HFF-Myc (cell line): Measurements from ENCODE around the gene IL1RAPL2.

Source experiments
- DNase-seq: peaks from one replicate; pipeline ENCODE4 v3.0.0-alpha.2; 2011; ENCODE audit warnings: low read depth; ENCODE audit errors: extremely low read depth
- H3K4me3 ChIP-seq: replicated peaks from 2 replicates; pipeline ENCODE4 v1.5.1; 2011; ENCODE audit warnings: low read depth, mild to moderate bottlenecking, control low read depth, low read length
- TF ChIP-seq, protein P1 (sequence below): IDR thresholded peaks from 2 replicates; pipeline ENCODE4 v1.5.1; 2012; ENCODE audit warnings: mild to moderate bottlenecking, low read depth, low read length, control low read depth; ENCODE audit errors: missing control alignments

The IL1RAPL2 gene

DNA sequence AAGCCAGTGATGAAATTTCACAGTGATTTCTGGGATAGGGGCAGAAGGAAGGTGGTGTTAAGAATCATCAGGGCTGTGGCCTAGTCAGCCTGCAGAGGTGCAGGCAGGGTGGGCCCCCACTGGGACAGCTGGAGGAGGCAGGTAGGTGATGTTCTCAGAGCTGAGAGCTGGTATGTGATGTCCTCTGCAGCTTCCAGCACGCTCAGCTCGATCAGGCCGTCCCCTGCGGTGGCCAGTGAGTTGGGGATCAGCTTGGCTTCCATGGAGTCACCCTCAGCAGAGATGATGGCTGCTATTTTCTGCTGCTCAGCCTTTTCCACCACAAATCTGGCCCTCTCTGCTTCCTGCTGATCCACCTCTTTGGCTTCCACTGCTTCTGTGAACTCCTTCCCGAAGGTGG lies 81.1 kb downstream of the IL1RAPL2 start:
- TF ChIP-seq, protein P1, sequence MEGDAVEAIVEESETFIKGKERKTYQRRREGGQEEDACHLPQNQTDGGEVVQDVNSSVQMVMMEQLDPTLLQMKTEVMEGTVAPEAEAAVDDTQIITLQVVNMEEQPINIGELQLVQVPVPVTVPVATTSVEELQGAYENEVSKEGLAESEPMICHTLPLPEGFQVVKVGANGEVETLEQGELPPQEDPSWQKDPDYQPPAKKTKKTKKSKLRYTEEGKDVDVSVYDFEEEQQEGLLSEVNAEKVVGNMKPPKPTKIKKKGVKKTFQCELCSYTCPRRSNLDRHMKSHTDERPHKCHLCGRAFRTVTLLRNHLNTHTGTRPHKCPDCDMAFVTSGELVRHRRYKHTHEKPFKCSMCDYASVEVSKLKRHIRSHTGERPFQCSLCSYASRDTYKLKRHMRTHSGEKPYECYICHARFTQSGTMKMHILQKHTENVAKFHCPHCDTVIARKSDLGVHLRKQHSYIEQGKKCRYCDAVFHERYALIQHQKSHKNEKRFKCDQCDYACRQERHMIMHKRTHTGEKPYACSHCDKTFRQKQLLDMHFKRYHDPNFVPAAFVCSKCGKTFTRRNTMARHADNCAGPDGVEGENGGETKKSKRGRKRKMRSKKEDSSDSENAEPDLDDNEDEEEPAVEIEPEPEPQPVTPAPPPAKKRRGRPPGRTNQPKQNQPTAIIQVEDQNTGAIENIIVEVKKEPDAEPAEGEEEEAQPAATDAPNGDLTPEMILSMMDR = no peak
- DNase-seq = no peak
- H3K4me3 ChIP-seq = no peak overlapping the region

DNA sequence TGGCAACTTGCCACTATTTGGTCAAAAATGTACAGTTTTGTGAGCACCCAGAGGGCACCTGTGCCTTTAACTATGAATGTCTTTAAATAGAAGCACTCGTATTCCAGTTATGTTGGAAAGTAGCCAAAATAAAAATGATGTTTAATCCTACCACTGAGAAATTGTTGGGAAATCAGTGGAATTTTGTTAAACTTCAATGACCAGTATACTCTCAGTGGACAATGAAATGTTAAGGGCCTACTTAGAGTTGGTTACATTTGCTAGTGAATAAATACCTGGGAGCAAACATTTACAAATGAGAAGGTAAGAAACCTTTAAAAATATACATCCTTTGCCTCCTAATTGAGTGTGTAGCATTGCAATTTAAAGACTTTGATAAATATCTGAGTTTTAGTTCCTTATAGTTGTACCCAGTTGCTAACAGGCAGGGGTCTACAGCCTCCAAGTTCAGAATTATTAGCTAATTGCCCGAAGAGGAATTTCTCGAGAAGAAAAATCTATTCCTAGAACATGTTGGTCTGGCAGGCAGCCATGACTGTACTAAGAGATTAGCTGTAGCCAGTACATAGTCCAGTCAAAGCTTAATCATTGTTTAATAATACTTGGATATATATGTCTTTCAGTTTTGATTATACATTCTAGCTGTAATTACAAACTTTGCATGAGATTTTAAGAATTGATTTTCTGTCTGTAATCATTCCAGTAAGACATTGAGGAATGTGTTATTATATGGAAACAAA lies 93.2 kb downstream of the IL1RAPL2 start:
- TF ChIP-seq, protein P1 = no peak
- no peak overlapping the region for H3K4me3 ChIP-seq
- DNase-seq = no peak

DNA sequence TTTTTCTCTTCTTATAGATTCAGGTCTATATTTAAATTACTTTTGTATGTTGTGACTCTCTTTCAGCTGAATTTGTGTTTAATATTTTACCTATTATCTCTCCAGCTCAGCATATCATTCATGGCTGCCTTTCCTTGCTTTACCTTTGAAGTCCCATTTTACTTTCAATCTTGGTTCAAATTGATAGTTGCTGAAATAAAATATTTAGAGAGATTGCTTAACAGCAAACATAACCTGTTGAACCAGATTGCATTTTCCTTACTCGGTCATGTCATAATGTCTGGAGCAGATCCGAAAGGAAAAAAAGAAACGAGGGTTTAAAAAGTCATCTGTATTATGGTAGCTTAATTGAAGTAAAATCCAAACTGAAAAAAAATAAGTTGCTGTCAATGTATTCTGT lies 94.1 kb downstream of the IL1RAPL2 start:
- H3K4me3 ChIP-seq = no peak overlapping the region
- no peak for DNase-seq
- TF ChIP-seq, protein P1 = no peak

DNA sequence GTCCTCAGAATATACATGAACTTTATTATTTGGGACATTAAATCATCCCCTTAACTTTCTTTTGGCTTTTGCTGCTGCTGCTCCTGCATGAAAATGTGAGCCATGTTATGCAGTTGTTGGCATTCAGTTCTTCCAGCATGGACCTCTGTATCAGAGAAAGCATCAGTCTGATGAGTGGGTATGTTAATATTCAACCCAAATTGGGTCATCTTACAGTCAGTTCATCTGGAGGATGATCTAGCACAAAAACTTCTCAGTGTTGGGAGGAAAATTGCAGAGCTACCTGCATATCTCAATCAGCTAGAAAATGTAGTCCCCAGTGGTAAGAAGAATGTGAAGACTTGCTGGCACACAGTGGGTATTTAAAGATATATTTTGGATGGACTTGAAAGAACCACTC lies 96.7 kb downstream of the IL1RAPL2 start:
- no peak overlapping the region for H3K4me3 ChIP-seq
- no peak for DNase-seq
- TF ChIP-seq, protein P1 = no peak

DNA sequence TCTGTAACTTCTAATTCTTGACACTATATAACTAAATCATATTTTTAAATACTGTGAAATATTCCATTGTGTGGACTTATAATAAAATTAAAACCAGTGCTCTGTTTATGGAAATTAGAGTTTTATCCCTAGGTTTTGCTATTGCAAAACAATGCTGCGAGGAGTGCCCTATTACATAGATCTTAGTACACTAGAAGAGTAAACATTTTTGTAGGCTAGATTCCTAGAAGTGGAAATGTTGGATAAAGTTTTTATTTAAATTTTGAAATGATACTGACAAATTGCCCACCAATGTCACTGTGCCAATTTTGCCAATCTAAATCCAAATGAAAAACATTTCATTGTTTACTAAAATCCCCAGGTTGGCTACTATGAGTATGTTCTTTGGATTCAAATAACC lies 99.7 kb downstream of the IL1RAPL2 start:
- no peak for DNase-seq
- TF ChIP-seq, protein P1 = no peak
- H3K4me3 ChIP-seq = no peak overlapping the region

DNA sequence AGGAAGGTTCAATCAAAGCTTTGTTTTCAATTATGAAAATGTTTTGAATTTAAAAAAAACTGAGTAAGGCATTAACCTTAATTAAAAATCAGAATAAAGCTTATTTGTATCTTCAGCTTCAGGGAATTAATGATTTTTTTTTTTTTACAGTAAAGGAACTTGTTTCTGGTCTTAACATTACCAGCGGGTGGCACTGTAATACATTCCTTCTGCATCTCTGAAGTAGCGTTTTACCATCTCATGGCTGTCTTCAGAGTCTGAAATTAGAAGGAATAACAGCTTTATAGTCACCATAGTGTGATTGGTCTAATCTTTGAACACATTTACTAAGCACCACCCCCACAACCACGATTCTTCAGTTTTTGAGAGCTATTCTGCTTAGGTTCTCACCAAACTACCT lies 102.6 kb downstream of the IL1RAPL2 start:
- TF ChIP-seq, protein P1 = no peak
- no peak for DNase-seq
- H3K4me3 ChIP-seq = no peak overlapping the region

DNA sequence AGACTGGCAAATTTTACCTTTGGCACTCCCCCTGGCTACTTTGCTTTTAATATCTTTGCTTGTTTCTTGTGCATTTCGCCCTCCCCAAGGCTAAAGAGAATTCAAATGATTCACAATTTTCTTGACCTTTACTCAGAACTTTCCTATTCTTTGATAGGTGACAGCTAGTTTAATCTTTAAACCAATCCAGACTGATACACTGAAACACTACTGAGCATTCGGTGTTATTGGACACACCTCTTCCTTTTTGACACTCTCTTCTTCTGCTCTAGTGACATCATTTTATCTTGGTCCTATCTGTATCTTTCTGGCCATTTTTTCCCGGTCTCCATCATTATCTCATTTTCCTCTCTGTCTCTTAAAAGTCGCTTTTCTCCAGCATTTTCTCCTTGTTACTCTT lies 103.1 kb downstream of the IL1RAPL2 start:
- TF ChIP-seq, protein P1 = no peak
- no peak for DNase-seq

More for the DNA sequence above, 103.1 kb downstream of the IL1RAPL2 start:
- no peak overlapping the region for H3K4me3 ChIP-seq
